ENCODE data around the gene FPGT.
"Not testable (repeated sequence)": the region's sequence is repeated elsewhere in the genome, so short reads cannot be mapped to it uniquely, and the experiment has no call there.

The FPGT gene

GRCh38 chr1:74197657-74198552 is at the start of gene FPGT, which contains the start of gene LRRIQ3:
Gene FPGT (plus strand): TSS chr1:74198242. CDS start chr1:74198279, 37 bp downstream.
Gene LRRIQ3 (minus strand): TSS chr1:74198176. CDS start chr1:74183684, 14,492 bp downstream.
- peak; percentile 94 for DNase-seq (ENCODE audit: low read depth)

DNA sequence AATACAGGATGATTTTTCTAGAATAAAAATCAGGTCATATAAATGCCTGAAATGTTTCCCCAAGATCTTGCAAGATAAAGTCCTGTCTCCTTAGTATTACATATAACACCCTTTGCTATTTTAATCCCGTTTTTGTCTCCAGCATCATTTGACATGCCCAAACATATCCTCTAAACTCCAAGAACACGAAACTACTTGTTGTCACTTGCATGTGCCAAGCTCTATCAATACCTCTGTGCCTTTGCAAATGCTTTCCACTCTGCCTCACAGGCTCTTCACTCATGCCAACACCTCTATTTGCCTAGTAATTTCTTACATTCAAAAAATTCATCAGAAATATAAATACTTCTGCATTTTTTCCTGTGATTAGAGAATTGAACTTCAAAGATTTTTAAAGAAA is 38.0 kb upstream of the FPGT start:
- DNase-seq (ENCODE audit: low read depth): no peak

- peak; percentile 3 for DNase-seq (ENCODE audit: low read depth)
These were observed 36.5 kb upstream of the FPGT start for GRCh38 chr1:74161497-74161896.

DNA sequence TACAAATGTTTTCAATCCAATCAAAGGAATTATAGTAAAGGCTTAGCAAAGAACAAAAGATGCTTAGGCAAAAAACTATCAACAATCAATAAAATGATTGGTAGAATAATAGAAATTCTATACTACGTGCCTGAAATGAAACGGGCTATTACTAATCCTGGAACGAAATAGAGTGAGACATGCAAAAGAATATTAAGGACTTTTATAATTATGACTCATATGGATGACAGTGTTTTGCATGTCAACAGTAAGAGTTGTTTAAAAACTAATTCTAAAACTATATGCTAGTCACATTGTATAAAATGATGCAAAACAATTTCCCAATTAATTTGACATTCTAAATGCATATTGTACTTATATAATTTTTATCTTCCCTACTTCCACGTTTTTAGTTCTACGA is 35.7 kb upstream of the FPGT start:
- no peak for DNase-seq (ENCODE audit: low read depth)

DNA sequence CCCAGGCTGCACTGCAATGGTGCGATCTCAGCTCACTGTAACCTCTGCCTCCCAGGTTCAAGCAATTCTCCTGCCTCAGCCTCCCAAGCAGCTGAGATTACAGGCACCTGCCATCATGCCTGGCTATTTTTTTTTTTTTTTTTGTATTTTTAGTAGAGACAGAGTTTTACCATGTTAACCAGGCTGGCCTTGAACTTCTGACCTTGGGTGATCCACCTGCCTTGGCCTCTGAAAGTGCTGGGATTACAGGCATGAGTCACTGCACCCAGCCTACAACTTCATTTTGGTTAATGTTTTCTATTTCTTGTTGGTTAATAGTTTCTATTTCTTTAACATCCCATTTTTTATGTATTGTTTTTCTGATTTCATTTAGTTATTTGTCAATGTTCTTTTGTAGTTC is 23.6 kb upstream of the FPGT start:
- not testable (repeated sequence) for DNase-seq (ENCODE audit: low read depth)

- no peak for DNase-seq (ENCODE audit: low read depth)
These were observed 17.6 kb upstream of the FPGT start for GRCh38 chr1:74180490-74180889.

- peak; percentile 40 for DNase-seq (ENCODE audit: low read depth)
These were observed 4.1 kb upstream of the FPGT start for GRCh38 chr1:74193908-74194307.

DNA sequence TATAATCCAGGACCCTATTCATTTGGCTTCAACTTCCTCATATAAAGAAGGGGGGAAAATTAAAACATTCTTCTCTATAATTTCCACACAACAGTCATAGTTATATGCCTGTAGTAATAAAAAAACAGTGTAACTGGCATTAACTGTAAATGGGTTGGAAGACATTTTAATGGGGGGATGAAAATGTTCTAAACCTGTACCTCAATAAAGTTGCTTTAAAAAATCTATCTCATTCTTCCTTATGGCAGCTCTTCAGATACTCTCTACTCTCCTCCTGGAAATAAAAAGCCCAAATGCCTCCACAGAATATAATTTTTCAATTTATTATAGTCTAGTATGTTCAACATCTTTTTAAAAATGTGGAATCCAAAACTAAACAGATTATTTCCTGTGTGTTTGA is 2.7 kb upstream of the FPGT start:
- no peak for DNase-seq (ENCODE audit: low read depth)

DNA sequence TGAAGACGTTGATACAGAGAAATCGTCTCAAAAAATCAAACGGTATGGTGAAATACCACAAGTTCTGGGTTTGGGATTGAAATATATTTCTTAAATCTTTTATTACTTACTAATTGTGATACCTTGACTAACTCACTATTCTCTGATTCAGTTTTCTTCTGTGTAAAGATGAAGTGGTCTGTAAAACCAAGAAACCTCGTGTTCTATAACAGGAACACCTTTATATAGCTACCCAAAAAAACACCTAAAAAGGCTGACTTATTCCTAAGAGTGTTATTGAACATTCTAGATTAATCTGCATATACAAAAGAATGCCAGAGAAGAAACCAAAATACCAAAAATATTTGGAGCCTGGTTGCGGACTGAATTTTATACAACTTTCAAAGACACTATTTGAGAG is 787 bp upstream of the FPGT start:
- no peak for DNase-seq (ENCODE audit: low read depth)

GRCh38 chr1:74199504-74199903 is 1.5 kb downstream of the FPGT start:
- DNase-seq (ENCODE audit: low read depth): no peak

GRCh38 chr1:74205266-74205665 is 7.2 kb downstream of the FPGT start:
- peak; percentile 65 for DNase-seq (ENCODE audit: low read depth)

GRCh38 chr1:74215229-74215628 is 17.2 kb downstream of the FPGT start:
- no peak for DNase-seq (ENCODE audit: low read depth)

GRCh38 chr1:74222701-74223100 is 24.7 kb downstream of the FPGT start:
- DNase-seq (ENCODE audit: low read depth): no peak

GRCh38 chr1:74223453-74223852 is 25.4 kb downstream of the FPGT start:
- no peak for DNase-seq (ENCODE audit: low read depth)

DNA sequence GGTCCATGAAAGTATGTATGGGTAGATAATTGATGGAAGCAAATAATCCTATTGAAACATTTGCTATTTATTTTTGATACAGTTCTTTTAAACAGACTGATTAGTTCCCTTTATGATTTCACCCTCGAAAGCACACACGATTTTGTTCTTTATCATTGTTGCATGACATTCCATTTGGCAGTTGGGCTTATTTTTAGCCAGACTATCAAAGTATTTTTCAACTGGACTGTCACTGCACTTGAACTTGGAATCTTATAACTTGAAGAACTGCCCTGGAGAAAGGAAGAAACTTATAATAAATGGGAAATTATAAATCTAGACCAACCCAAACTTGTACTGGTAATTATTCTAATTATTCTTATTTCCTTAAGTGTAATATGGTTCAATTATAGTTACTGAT is 37.1 kb downstream of the FPGT start, which contains the start of gene TNNI3K:
Gene TNNI3K (plus strand): TSS at position 235 of the 400 bp plus-strand sequence. CDS start 65 bp downstream, at position 300.
- DNase-seq (ENCODE audit: low read depth): no peak

GRCh38 chr1:74236440-74236839 is 38.4 kb downstream of the FPGT start:
- no peak for DNase-seq (ENCODE audit: low read depth)

- no peak for DNase-seq (ENCODE audit: low read depth)
These were observed 39.0 kb downstream of the FPGT start for GRCh38 chr1:74237035-74237434.

DNA sequence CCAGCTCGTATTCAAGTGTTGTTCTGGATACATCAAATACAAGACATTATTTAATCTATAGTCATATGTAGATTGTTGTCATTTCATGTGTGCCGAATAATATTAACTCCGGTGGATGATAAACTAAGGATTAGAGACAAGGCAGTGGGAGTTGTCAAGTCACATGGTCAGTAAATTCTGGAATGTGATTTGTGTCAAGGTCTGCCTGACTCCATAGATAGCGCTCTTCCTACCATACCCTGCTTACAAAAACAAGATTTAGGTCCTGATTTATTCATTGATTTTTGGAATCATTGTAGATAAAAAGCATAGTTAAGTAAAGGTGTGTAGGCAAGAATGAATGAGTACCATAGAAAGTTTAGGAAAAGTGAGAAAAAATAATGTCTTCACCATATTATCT is 39.7 kb downstream of the FPGT start:
- DNase-seq (ENCODE audit: low read depth): no peak

GRCh38 chr1:74245168-74245772 is 47.2 kb downstream of the FPGT start:
- DNase-seq (ENCODE audit: low read depth): no peak

DNA sequence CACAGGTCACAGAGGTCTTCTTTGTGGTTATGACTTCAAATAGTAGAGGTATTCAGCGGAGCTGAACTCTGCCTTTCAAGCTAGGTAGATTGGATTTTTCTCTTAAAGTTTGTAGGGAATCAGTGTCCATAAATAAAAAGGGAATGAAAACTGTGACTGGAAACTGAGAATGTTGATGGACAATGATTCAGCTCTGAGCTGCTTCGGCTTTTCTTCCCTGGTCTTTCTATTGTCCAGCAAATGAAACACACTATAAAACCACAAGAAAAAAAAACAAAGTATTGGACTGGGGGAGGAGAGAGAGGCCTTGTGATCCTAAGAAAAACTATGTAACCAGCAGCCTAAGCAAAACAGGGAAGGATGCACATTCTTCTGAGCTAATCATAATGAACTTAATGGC is 48.3 kb downstream of the FPGT start:
- DNase-seq (ENCODE audit: low read depth): no peak

DNA sequence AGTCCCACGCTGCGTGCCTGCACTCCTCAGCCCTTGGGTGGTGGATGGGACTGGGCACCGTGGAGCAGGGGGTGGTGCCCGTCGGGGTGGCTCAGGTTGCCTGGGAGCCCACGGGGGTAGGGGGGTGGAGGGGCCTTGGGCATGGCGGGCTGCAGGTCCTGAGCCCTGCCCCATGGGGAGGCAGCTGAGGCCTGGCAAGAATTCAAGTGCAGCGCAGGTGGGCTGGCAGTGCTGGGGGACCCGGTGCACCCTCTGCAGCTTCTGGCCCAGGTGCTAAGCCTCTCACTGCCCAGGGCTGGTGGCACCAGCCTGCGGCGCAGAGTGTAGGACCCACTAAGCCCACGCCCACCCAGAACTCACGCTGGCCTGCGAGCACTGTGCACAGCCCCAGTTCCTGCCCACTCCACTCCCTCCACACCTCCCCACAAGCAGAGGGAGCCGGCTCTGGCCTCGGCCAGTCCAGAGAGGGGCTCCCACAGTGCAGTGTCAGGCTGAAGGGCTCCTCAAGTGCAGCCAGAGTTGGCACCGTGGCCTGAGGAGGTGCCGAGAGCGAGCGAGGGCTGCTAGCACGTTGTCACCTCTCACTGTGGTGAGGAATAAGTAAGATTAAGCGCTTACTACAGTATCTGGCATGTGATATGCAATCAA is 50.0 kb downstream of the FPGT start:
- DNase-seq (ENCODE audit: low read depth): no peak

DNA sequence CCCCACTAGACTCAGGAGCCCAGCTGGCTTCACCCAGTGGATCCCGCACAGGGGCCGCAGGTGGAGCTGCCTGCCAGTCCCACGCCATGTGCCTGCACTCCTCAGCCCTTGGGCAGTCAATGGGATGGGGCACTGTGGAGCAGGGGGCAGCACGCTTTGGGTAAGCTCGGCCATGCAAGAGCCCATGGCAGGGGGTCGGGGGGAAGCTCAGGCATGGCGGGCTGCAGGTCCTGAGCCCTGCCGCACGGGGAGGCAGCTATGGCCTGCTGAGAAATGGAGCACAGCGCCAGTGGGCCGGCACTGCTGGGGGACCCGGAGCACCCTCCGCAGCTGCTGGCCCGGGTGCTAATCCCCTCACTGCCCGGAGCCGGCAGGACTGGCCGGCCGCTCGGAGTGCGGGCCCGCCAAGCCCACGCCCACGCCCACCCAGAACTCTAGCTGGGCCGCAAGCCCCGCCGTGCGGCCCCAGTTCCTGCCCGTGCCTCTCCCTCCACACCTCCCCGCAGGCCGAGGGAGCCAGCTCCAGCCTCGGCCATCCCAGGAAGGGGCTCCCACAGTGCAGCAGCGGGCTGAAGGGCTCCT is 55.3 kb downstream of the FPGT start:
- DNase-seq (ENCODE audit: low read depth): not testable (repeated sequence)

All from EH (cell line).